Measurements from ENCODE around the gene HES6. TPM values are rescaled to one million over a fixed set of nuclear protein-coding genes. Genes with fewer than 3 reads are reported as not detected.
A peak's percentile ranks its signal among the peaks of the same experiment; 100 is the strongest.

Gene HES6
- total RNA-seq, 1 donor from 2014 or later, result 7.3 TPM

DNA sequence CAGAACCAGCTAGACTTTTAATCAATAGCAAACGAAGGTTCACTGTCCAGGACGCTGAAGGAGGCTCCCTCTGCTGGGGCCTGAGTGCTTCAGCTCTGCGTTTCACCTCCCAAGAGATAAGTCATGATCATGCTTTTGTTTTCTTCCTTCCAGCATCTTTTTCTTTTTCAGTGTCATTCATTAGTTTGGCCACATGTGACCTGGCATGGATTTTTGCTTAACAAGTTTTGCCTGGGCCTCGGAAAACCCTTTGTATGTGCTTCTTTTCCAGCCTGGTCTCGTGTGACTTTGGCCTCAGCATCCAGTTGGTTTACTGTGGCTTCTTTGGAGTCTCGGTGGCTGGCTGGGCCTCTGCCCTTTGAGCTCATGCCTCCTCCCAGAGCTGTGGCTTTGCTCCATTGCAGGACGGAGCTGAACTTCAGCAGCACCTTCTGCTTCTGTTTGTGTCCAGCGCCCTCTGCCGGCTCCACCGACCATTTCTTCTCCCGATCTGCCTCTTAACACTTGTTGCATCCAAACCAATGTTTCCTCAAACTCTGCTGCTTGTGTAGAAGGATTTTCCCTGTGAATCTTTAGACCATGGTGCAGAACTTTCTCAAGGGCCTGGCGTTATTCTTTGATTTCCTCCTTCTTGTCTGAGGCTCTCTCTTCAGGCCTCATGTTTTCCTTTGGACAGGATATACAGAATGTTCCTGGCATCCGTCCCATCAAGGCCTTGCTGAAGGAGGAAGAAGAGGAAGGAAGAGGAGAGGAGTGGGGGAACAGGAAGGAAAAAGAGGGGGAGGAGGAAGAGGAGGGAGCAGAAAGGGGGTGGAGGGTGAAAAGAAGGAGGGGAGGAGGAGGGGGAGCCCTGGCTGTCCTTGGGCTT lies 23.6 kb upstream of the HES6 start:
- ATAC-seq (peak; percentile 90), DNase-seq (peak; percentile 94)
- peaks cover 23% of the 10 kb centered on the region for H3K4me1 ChIP-seq
- intact Hi-C loops (cut with DNase I), result no loop called here
- TF ChIP-seq, protein P1, sequence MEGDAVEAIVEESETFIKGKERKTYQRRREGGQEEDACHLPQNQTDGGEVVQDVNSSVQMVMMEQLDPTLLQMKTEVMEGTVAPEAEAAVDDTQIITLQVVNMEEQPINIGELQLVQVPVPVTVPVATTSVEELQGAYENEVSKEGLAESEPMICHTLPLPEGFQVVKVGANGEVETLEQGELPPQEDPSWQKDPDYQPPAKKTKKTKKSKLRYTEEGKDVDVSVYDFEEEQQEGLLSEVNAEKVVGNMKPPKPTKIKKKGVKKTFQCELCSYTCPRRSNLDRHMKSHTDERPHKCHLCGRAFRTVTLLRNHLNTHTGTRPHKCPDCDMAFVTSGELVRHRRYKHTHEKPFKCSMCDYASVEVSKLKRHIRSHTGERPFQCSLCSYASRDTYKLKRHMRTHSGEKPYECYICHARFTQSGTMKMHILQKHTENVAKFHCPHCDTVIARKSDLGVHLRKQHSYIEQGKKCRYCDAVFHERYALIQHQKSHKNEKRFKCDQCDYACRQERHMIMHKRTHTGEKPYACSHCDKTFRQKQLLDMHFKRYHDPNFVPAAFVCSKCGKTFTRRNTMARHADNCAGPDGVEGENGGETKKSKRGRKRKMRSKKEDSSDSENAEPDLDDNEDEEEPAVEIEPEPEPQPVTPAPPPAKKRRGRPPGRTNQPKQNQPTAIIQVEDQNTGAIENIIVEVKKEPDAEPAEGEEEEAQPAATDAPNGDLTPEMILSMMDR (IDR thresholded peaks at IDR 0.05), result peak; percentile 78
- H3K9me3 ChIP-seq, result no peaks in the 10 kb centered on the region
- no peak overlapping the region for H3K4me3 ChIP-seq
- H3K27ac ChIP-seq, result peak overlapping the region; percentile 51
- H3K36me3 ChIP-seq, result peaks cover 37% of the 10 kb centered on the region
- no peaks in the 10 kb centered on the region for H3K27me3 ChIP-seq

DNA sequence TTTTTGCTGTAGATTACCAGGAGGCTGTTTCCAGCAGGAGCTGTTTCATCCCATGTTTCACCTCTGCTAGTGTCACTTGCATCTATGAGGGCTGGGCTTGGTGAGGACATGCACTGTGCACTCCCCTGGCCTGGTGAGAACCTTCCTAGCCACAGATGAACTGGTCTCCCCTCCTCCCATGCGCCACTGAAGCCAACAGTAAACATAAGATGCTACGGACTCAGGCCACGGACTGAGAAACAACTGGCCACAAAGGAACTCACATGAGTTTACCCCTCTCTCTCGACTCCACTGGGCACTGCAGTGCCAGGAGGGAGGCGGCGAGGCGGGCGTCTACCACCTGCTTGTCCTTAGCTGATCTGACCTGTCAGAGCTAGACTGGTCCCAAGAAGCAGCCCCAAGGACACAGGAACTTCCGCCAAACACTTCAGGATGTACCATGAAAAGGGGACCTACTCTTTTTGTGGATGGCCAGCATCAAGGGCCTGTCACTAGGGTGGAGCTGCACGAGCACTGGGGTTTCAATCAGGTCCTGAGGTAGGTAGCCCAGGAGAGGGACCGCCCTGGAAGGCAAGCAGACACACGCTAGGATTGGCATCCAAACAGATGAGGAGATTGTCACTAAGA lies 22.8 kb upstream of the HES6 start:
- ATAC-seq (no peak), DNase-seq (no peak)
- peaks cover 37% of the 10 kb centered on the region for H3K36me3 ChIP-seq
- H3K27ac ChIP-seq, result peak overlapping the region; percentile 51
- H3K4me1 ChIP-seq, result peaks cover 23% of the 10 kb centered on the region
- H3K4me3 ChIP-seq, result no peak overlapping the region
- H3K27me3 ChIP-seq, result no peaks in the 10 kb centered on the region
- TF ChIP-seq, protein P1 (IDR thresholded peaks at IDR 0.05), result no peak
- intact Hi-C loops (cut with DNase I), result no loop called here
- no peaks in the 10 kb centered on the region for H3K9me3 ChIP-seq

DNA sequence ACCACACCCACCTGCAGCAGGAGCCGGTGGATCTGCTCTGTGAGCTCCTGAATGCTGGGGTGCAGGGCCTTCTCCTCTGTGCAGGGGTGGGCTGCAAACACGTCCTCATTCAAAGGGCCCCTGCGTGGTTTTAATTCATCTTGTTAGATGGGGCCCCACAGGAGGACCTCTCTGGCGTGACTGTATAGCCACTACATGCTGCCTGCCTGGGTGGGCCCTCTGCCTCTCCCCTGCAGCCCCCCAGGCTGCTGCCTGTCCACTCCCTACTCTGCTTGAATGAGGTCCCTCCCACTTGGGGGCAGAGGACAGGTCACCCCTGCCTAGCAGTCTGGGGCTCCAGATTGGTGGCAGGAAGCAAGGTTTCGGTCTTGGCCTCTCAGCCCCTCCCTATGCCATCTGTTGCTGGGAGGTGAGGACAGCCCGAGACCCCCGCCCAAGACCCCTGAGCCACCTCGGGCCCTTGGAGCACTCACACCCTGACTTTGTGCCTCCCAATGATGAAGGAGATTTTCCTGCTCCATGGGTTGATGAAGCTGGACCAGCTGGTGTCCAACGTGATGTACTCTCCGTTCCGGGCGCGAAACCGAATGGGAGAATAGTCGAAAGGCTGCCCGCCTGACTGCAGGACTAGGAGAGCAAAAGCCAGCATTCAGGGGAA lies 22.0 kb upstream of the HES6 start:
- no peaks in the 10 kb centered on the region for H3K27me3 ChIP-seq
- no peak overlapping the region for H3K4me3 ChIP-seq
- DNase-seq, result no peak
- intact Hi-C loops (cut with DNase I), result no loop called here
- H3K4me1 ChIP-seq, result peaks cover 23% of the 10 kb centered on the region
- H3K27ac ChIP-seq, result no peak overlapping the region
- H3K9me3 ChIP-seq, result no peaks in the 10 kb centered on the region
- TF ChIP-seq, protein P1 (IDR thresholded peaks at IDR 0.05), result no peak
- peaks cover 39% of the 10 kb centered on the region for H3K36me3 ChIP-seq
- ATAC-seq, result no peak

DNA sequence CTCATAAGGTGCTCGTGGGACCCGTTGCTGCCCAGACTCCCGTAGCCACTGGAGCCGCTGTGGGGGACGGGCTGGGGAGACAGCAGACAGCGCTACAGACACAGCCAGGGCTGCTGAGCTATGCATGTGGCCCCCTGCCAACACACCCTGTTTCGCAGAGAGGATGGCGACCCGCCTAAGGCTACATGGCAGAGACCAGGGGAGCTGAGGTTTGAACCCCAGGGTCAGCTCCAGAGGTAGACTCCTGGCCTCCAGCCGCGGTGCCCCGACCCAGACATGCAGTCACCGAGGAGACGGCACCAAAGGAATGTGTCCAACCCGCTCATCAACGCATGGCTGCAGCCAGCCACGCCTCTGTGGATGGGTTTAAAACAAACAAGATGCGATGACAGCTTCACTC lies 21.0 kb upstream of the HES6 start:
- no peak for ATAC-seq

More for the DNA sequence above, 21.0 kb upstream of the HES6 start:
- Histone ChIP-seq H3K27ac (no peak overlapping the region), H3K9me3 (no peaks in the 10 kb centered on the region), H3K4me3 (no peak overlapping the region), H3K36me3 (peaks cover 49% of the 10 kb centered on the region), H3K27me3 (no peaks in the 10 kb centered on the region), H3K4me1 (peaks cover 23% of the 10 kb centered on the region)
- intact Hi-C loops (cut with DNase I), result no loop called here
- no peak for DNase-seq
- TF ChIP-seq, protein P1 (IDR thresholded peaks at IDR 0.05), result no peak

All from upper lobe of right lung (tissue), 1 donor.